Prostate gland (tissue), 2 donors: ENCODE measurements around the gene VPS37C.

Experiments used
- POLR2A ChIP-seq: fragments of 450-650 bp; IDR thresholded peaks from one replicate; pipeline ENCODE4 v1.6.1; 2016; ENCODE audit warnings: antibody characterized with exemption, mild to moderate bottlenecking
- POLR2AphosphoS5 ChIP-seq: sonication (generic); formaldehyde crosslinking; IDR thresholded peaks from one replicate; pipeline ENCODE4 v1.6.1; 2017; ENCODE audit warnings: antibody characterized with exemption
- TF ChIP-seq, protein P1 (sequence below), 4 experiments: fragments of 200-600 bp in 2 of 4; fragments of 450-650 bp in 2 of 4; sonication (generic) in 2 of 4; IDR thresholded peaks; 1 replicate in 3 of 4; 2 replicates in 1 of 4; pipeline ENCODE4 v1.5.1; 2016 to 2019; ENCODE audit warnings: antibody characterized with exemption in 4 of 4, mild to moderate bottlenecking in 2 of 4, moderate library complexity in 2 of 4

DNA sequence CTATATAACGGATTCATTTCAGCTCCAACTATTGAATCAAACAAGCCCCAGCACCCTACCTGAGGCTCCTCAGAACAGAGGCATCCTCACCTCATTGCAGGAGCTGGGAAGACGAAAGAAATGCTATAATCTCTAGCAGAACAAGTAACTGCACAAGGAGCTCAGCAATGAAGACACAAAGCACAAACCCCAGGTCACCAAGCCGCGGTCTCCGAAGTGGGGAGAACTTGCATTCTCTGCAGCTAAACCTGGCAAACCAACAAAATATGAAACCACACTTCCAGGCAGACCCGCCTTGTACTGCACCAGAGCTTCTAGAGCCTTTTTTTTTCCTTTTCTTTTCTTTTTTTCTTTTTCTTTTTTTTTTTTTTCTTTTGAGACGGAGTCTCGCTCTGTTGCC lies 80.7 kb downstream of the VPS37C start:
- TF ChIP-seq, protein P1, sequence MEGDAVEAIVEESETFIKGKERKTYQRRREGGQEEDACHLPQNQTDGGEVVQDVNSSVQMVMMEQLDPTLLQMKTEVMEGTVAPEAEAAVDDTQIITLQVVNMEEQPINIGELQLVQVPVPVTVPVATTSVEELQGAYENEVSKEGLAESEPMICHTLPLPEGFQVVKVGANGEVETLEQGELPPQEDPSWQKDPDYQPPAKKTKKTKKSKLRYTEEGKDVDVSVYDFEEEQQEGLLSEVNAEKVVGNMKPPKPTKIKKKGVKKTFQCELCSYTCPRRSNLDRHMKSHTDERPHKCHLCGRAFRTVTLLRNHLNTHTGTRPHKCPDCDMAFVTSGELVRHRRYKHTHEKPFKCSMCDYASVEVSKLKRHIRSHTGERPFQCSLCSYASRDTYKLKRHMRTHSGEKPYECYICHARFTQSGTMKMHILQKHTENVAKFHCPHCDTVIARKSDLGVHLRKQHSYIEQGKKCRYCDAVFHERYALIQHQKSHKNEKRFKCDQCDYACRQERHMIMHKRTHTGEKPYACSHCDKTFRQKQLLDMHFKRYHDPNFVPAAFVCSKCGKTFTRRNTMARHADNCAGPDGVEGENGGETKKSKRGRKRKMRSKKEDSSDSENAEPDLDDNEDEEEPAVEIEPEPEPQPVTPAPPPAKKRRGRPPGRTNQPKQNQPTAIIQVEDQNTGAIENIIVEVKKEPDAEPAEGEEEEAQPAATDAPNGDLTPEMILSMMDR (IDR thresholded peaks at IDR 0.05) = no peak
- TF ChIP-seq POLR2A (no peak), POLR2AphosphoS5 (no peak)
